ENCODE data around the gene HCAR1.

DNA sequence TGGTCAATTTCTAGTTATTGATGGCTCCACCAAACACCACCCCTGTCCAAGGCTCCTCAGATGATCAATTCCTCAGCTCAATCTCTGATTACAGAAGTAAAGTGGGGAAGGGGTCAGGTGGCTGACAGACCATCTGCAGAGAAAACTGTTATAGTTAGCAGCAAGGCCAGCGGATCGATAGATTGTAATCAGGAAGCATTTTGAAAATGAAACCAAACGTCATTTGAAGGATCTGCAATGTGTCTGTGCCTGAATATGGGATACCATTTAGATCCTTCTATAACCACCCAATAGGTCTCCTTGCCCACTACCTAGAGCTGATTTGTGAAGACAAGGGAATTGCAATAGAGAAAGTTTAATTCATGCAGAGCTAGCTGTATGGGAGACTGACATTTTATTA, 39.1 kb downstream of the HCAR1 start:
- TF ChIP-seq CTCF (conservative IDR thresholded peaks at IDR 0.05 in 1 of 2, IDR thresholded peaks at IDR 0.05 in 1 of 2; ENCODE audit: low read depth in 1 of 2, low read length in 2 of 2) (no peak), EZH2 (IDR thresholded peaks at IDR 0.05; ENCODE audit: low read length, missing control alignments) (no peak)

Data from fibroblast of lung (primary cell).